SK-N-SH treated with all-trans-retinoic acid at 6 μM for 48 hours (cell line): ENCODE results near the gene PROC.

ENCODE experiments used
- ARNTL ChIP-seq: fragments of 450-650 bp; formaldehyde crosslinking; IDR thresholded peaks from 2 replicates; pipeline ENCODE4 v1.5.0; 2020; ENCODE audit warnings: low read depth, mild to moderate bottlenecking, moderate library complexity, borderline replicate concordance
- ISL1 ChIP-seq: fragments of 250-450 bp; sonication (Bioruptor Pico); IDR thresholded peaks from 2 replicates; pipeline ENCODE4 v2.1.2; 2022; ENCODE audit warnings: mild to moderate bottlenecking, moderate library complexity
- PPARA ChIP-seq: fragments of 250-450 bp; sonication (Bioruptor Pico); IDR thresholded peaks from 2 replicates; pipeline ENCODE4 v1.5.0; 2020; ENCODE audit warnings: mild to moderate bottlenecking, borderline replicate concordance
- RARB ChIP-seq: fragments of 250-450 bp; sonication (Bioruptor Pico); IDR thresholded peaks from 2 replicates; pipeline ENCODE4 v1.8.0; 2021; ENCODE audit warnings: mild to moderate bottlenecking, moderate library complexity
- TCF4 ChIP-seq: fragments of 250-450 bp; sonication (Bioruptor Pico); IDR thresholded peaks from 2 replicates; pipeline ENCODE4 v1.8.0; 2021; ENCODE audit warnings: mild to moderate bottlenecking, moderate library complexity, borderline replicate concordance
- TOX ChIP-seq: fragments of 250-450 bp; sonication (Bioruptor Pico); IDR thresholded peaks from 2 replicates; pipeline ENCODE4 v1.8.0; 2021; ENCODE audit warnings: mild to moderate bottlenecking, moderate library complexity, borderline replicate concordance
- ZFP3 ChIP-seq: fragments of 250-450 bp; sonication (Bioruptor Pico); IDR thresholded peaks from 2 replicates; pipeline ENCODE4 v1.5.0; 2020; ENCODE audit warnings: mild to moderate bottlenecking, moderate library complexity
- ZNF565 ChIP-seq: fragments of 450-650 bp; formaldehyde crosslinking; conservative IDR thresholded peaks from 2 replicates; pipeline ENCODE4 v1.5.0; 2020; ENCODE audit warnings: low read depth, mild to moderate bottlenecking, moderate library complexity
- ZNF70 ChIP-seq: fragments of 450-650 bp; formaldehyde crosslinking; IDR thresholded peaks from 2 replicates; pipeline ENCODE4 v1.5.0; 2020; ENCODE audit warnings: mild to moderate bottlenecking, moderate library complexity
- ZNF8 ChIP-seq: fragments of 450-650 bp; formaldehyde crosslinking; IDR thresholded peaks from 2 replicates; pipeline ENCODE4 v1.5.0; 2020; ENCODE audit warnings: mild to moderate bottlenecking, moderate library complexity
- TF ChIP-seq, protein P1 (sequence below): fragments of 250-450 bp; sonication (Bioruptor Pico); IDR thresholded peaks from 2 replicates; pipeline ENCODE4 v1.8.0; 2020; ENCODE audit warnings: mild to moderate bottlenecking, moderate library complexity, borderline replicate concordance
- TF ChIP-seq, protein P2 (sequence below): fragments of 250-450 bp; sonication (Bioruptor Pico); IDR thresholded peaks from 2 replicates; pipeline ENCODE4 v1.5.0; 2020; ENCODE audit warnings: mild to moderate bottlenecking, moderate library complexity
- TF ChIP-seq, protein P3 (sequence below): fragments of 250-450 bp; sonication (Bioruptor Pico); IDR thresholded peaks from 2 replicates; pipeline ENCODE4 v1.5.1; 2020; ENCODE audit warnings: low read depth, mild to moderate bottlenecking, moderate library complexity

DNA sequence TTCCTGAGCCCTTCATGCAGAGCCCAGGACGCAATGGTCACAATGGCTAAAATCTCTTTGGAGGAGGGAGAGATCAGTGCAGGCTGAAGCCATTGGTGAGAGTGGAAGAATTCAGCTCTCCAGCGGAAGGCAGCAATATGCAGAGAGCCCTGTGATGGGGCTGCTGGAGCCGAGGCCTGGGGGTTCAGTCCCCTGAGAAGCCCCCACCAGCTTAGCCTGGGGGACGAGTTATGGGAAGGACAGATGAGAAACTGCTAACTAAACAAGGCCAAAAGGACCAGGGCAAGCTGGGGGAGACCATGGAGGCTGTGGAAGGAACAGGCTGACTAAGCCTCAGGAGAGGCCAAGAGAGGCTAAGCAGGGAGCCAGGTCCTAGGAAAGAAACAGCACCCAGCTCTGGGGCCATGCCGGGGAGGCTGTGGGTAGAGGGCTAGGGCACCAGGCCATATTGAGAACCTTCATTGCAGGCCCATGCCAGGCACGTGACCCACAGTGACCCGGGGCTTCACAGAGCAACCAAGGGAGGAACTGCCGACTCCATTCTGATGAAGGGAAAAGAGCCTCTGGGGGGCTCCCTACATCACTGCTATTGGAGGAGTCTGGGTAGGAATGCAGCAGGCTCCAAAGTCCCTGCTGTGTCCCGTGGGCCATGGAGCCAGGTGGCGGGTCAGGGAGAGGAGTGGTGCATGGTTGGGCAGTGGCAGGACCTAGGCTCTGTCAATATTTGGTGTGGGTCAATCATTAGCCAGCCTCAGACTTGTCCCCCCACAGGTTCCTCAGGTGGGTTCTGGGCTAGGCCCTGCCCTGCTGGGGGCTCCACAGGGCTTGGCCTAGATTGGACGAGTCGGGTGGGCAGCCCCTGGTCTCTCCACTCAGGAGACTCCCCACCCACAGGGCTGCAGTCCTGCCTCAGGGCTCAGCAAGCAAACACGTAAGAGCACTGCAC lies 19.8 kb downstream of the PROC start:
- no peak for TF ChIP-seq TOX (CRISPR knock-in tag)
- TF ChIP-seq ARNTL (CRISPR knock-in tag), result no peak
- no peak for TF ChIP-seq ZNF70 (CRISPR knock-in tag)
- no peak for TF ChIP-seq ZNF8 (CRISPR knock-in tag)
- TF ChIP-seq, protein P1, sequence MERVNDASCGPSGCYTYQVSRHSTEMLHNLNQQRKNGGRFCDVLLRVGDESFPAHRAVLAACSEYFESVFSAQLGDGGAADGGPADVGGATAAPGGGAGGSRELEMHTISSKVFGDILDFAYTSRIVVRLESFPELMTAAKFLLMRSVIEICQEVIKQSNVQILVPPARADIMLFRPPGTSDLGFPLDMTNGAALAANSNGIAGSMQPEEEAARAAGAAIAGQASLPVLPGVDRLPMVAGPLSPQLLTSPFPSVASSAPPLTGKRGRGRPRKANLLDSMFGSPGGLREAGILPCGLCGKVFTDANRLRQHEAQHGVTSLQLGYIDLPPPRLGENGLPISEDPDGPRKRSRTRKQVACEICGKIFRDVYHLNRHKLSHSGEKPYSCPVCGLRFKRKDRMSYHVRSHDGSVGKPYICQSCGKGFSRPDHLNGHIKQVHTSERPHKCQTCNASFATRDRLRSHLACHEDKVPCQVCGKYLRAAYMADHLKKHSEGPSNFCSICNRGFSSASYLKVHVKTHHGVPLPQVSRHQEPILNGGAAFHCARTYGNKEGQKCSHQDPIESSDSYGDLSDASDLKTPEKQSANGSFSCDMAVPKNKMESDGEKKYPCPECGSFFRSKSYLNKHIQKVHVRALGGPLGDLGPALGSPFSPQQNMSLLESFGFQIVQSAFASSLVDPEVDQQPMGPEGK (CRISPR knock-in tag), result no peak
- TF ChIP-seq ZFP3, result no peak
- TF ChIP-seq, protein P2, sequence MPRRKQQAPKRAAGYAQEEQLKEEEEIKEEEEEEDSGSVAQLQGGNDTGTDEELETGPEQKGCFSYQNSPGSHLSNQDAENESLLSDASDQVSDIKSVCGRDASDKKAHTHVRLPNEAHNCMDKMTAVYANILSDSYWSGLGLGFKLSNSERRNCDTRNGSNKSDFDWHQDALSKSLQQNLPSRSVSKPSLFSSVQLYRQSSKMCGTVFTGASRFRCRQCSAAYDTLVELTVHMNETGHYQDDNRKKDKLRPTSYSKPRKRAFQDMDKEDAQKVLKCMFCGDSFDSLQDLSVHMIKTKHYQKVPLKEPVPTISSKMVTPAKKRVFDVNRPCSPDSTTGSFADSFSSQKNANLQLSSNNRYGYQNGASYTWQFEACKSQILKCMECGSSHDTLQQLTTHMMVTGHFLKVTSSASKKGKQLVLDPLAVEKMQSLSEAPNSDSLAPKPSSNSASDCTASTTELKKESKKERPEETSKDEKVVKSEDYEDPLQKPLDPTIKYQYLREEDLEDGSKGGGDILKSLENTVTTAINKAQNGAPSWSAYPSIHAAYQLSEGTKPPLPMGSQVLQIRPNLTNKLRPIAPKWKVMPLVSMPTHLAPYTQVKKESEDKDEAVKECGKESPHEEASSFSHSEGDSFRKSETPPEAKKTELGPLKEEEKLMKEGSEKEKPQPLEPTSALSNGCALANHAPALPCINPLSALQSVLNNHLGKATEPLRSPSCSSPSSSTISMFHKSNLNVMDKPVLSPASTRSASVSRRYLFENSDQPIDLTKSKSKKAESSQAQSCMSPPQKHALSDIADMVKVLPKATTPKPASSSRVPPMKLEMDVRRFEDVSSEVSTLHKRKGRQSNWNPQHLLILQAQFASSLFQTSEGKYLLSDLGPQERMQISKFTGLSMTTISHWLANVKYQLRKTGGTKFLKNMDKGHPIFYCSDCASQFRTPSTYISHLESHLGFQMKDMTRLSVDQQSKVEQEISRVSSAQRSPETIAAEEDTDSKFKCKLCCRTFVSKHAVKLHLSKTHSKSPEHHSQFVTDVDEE, result no peak
- no peak for TF ChIP-seq ISL1
- no peak for TF ChIP-seq TCF4
- TF ChIP-seq RARB (CRISPR knock-in tag), result no peak
- TF ChIP-seq, protein P3, sequence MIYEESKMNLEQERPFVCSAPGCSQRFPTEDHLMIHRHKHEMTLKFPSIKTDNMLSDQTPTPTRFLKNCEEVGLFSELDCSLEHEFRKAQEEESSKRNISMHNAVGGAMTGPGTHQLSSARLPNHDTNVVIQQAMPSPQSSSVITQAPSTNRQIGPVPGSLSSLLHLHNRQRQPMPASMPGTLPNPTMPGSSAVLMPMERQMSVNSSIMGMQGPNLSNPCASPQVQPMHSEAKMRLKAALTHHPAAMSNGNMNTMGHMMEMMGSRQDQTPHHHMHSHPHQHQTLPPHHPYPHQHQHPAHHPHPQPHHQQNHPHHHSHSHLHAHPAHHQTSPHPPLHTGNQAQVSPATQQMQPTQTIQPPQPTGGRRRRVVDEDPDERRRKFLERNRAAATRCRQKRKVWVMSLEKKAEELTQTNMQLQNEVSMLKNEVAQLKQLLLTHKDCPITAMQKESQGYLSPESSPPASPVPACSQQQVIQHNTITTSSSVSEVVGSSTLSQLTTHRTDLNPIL (CRISPR knock-in tag), result no peak
- TF ChIP-seq ZNF565 (CRISPR knock-in tag), result no peak
- TF ChIP-seq PPARA, result no peak
